ENCODE measurements around the gene CHD9.

DNA sequence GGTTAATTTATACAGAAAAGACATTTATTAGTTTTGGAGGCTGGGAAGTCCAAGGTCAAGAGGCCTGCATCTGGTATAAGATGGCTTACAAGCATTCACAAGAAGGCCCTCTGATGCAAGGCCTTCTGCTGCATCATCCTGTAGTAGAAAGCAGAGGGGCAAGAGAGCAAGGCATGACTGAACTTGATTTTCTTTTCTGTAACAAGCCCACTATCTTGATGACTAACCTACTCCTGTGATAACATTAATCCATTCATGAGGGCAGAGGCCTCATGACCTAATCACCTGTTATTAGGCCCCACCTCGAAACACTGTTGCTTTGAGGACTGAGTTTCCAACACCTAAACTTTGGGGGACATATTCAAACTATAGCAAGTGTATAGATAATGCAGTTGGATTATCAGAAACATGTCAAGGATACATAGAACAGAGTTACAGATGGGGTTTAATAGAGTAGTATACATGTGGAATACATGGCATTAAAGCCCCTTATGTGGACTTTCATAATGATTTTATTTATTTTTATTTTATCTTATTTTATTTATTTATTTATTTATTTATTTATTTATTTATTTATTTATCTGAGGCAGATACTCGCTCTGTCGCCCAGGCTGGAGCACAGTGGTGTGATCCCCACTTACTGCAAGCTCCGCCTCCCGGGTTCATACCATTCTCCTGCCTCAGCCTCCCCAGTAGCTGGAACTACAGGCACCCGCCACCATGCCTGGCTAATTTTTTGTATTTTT, 88.2 kb downstream of the CHD9 start:
- no peak for TF ChIP-seq CTCF (IDR thresholded peaks at IDR 0.05)
- TF ChIP-seq POLR2AphosphoS5 (IDR thresholded peaks at IDR 0.05) = no peak
- TF ChIP-seq POLR2A (IDR thresholded peaks at IDR 0.05) = no peak
